ENCODE results near the gene TNXB.

GRCh38 chr6:32069878-32070515 lies 39.1 kb downstream of the TNXB start:
- TF ChIP-seq EZH2phosphoT487 (IDR thresholded peaks at IDR 0.05; ENCODE audit: unreplicated experiment) (no peak), CTCF (conservative IDR thresholded peaks at IDR 0.05; ENCODE audit: low read depth in 2 of 2) (no peak), POLR2AphosphoS5 (IDR thresholded peaks at IDR 0.05; ENCODE audit: low read depth) (no peak), JUNB (IDR thresholded peaks at IDR 0.05; ENCODE audit: unreplicated experiment) (no peak)
